Breast epithelium (tissue), 3 donors: ENCODE results near the gene CCDC148.

Experiments
- CTCF ChIP-seq, 3 donors: fragments of 450-650 bp; IDR thresholded peaks; one replicate each; pipeline ENCODE4 v1.5.1; 2016 to 2017; ENCODE audit warnings: antibody characterized with exemption in 3 of 3, mild to moderate bottlenecking in 3 of 3, moderate library complexity in 3 of 3
- POLR2A ChIP-seq: fragments of 450-650 bp; IDR thresholded peaks from one replicate; pipeline ENCODE4 v1.6.1; 2016; ENCODE audit warnings: antibody characterized with exemption, mild to moderate bottlenecking, moderate library complexity
- POLR2AphosphoS5 ChIP-seq, 3 donors: sonication (generic); formaldehyde crosslinking; IDR thresholded peaks; one replicate each; pipeline ENCODE4 v1.6.1; 2017; ENCODE audit warnings: antibody characterized with exemption in 3 of 3

GRCh38 chr2:158142568-158143332, 313.8 kb downstream of the CCDC148 start:
- TF ChIP-seq CTCF (IDR thresholded peaks at IDR 0.05) (no peak), POLR2A (no peak), POLR2AphosphoS5 (IDR thresholded peaks at IDR 0.05) (no peak)
